GM12872 (cell line): ENCODE measurements around the gene IL17F.

Experiments used
- TF ChIP-seq, protein P1 (sequence below): IDR thresholded peaks from 3 replicates; pipeline ENCODE4 v1.5.1; 2011; ENCODE audit warnings: low read depth, mild to moderate bottlenecking, low read length, moderate library complexity; ENCODE audit not compliant: insufficient read depth

The IL17F gene

GRCh38 chr6:52243282-52243893 lies 912 bp downstream of the IL17F start:
- TF ChIP-seq, protein P1, sequence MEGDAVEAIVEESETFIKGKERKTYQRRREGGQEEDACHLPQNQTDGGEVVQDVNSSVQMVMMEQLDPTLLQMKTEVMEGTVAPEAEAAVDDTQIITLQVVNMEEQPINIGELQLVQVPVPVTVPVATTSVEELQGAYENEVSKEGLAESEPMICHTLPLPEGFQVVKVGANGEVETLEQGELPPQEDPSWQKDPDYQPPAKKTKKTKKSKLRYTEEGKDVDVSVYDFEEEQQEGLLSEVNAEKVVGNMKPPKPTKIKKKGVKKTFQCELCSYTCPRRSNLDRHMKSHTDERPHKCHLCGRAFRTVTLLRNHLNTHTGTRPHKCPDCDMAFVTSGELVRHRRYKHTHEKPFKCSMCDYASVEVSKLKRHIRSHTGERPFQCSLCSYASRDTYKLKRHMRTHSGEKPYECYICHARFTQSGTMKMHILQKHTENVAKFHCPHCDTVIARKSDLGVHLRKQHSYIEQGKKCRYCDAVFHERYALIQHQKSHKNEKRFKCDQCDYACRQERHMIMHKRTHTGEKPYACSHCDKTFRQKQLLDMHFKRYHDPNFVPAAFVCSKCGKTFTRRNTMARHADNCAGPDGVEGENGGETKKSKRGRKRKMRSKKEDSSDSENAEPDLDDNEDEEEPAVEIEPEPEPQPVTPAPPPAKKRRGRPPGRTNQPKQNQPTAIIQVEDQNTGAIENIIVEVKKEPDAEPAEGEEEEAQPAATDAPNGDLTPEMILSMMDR = no peak

DNA sequence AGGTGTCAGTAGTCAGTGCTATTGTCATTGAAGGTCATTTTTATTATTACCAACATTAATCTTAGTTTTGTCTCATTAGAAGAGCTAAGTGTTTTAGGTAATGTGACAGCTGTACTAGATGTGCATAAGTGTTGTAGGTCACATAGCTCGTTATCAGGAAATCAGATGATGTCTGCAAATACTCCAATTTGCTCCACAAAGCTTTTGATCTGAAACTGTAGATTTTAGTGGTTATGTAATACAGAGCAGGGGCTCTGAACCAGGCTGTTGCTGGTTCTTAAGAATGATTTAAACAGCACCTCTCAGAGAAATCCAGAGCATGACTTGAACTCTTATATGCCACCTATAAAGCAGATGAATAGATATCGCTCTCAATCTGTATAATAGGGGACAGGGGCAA lies 2.5 kb downstream of the IL17F start:
- TF ChIP-seq, protein P1 = no peak

DNA sequence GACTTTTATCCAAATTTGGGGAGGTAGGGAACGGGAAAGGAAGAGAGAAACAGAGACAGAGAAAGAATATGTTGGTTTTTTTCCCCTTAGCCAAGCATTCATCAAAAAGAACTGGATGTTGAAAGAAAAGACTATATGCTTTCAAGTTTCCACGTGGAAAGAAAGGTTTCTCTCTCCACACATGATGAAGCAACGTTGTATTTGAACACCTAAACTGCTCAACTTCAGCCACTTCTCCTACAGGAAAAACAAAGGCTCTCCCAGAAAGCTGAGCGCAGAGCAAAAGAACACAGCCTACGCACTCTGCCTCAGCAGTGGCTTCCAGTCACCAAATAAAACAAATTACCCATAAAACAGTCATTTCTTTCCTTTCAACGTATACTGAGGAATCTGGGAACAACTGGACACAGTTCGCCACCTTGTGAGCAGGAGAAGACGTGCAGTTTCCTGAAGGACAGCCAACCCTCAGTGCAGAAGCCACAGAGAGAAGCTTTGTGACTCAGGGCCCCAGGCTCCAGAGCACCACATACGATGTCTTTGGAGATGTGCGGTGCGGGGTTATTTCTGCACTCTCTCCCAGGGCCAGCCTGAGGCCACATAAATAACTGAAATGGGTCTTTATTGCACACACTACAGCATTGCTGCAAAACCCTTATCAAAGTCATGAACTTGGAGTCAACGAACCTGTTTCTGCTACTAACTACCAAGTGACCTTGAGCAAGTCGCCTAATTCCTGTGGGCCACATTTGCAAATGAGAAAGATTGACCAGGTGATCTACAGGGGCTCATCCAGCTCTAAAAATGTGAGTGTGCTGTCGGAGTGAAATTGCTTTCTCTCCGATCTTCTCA lies 10.1 kb downstream of the IL17F start:
- TF ChIP-seq, protein P1 = peak; percentile 72

DNA sequence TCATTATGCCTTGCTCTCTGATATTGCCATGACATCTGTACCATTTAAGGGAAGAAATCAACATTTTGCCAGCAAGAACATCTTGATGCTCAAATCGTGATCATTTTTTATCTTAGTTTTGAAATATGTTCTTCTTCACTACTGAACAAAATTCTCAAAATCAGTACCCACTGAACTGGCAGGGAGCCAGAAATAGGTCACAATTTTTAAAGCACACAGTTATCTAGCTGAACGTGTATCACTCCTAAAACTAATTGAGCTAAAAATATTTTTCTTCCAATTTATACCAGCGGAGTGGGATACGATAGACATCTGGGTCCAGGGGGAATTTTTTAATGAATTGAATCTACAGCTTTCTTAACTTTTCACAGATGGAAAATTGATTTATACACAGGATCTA lies 11.3 kb downstream of the IL17F start:
- TF ChIP-seq, protein P1 = no peak

DNA sequence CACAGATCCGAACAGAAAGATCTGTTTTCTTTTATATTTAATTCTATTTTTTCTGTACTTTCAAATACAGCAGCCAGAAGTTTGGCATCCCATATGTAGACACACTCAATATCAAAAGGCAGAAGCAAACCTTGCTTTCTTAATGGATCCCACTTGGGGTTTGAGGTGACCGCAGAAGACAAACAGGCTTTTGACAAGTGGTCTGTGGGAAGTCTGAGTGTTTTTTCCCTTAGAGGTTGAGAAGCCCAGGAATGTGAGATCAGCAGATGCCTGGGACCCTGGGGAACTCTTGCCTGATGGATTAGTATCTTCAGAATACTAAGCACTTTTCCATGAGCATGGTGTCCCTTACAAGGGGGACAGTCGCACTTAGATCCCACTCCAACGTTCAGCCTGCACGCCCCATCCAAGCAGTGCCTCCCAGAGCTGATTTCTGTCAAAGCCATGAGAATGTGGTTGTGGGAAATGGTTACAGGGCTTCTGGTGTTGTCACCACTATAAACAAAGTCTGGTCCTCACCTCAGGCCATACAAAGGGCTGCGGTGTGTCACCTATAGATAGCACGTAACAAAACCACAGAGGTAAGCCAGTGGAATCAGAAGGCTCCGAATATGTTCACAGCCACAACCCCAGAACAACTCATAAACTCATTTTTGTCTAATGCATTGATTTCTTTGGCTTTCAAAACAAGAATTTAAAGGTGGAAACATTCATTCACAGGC lies 12.7 kb downstream of the IL17F start:
- TF ChIP-seq, protein P1 = no peak

DNA sequence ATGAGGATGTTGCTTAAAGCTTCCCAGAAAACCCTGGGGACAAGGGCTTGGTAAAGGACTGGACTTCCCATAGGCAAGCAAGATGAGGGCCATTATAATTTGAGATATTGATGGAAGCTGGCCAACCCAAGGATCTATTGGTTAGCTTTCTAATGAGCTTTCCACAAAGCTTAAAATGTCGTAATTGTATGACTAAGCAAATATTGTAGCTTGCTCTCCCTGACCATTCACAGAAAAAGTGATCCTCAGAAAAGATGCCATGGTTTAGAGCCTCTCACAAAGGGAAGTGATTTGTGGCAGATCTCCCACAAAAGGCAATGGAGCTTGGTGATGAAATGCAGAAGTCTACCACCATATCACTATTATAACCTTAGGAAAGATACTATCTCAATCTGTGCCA lies 13.6 kb downstream of the IL17F start:
- TF ChIP-seq, protein P1 = no peak

DNA sequence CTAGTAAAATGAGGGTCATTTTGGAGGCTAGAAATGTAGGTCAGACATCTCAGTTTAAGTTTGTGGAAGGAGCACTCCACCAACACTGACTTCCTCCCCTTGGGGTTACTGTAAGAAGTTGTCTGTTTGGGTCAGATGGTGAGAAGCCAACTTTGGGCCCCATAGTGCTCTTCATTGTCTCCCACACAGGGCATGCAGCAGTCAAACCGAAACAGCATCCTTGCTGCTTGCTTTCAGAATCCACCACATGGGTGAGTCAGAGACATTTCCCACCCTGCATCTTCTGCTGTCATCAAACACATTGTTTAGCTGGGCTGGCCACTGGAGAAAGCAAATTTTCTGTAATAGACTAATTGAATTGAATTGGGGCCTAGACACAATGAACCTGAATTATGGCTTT lies 16.8 kb downstream of the IL17F start:
- TF ChIP-seq, protein P1 = no peak
